Posterior cingulate gyrus (tissue), 11 donors: ENCODE measurements around the gene NPLOC4.
A peak's percentile ranks its signal among the peaks of the same experiment; 100 is the strongest.
"Not testable (repeated sequence)": the region's sequence is repeated elsewhere in the genome, so short reads cannot be mapped to it uniquely, and the experiment has no call there.

Experiments used
- DNase-seq, 10 donors: peaks; one replicate each; pipeline versions ENCODE4 v3.0.0 to v3.0.0-alpha.2; 2020 to 2021; ENCODE audit warnings: mixed read lengths in 3 of 10
- intact Hi-C: fragments of 100-400 bp; cut with DNase I; formaldehyde crosslinking; loops from one replicate; pipeline ENCODE4 v1.15.1; 2023

Gene NPLOC4

GRCh38 chr17:81539961-81540675 lies 96.8 kb downstream of the NPLOC4 start:
- intact Hi-C loops: no loop called here
- DNase-seq: no peak

- intact Hi-C loops: no loop called here
- DNase-seq: no peak
Measured at GRCh38 chr17:81539571-81539900, 97.4 kb downstream of the NPLOC4 start.

GRCh38 chr17:81538651-81539570 lies 98.0 kb downstream of the NPLOC4 start:
- intact Hi-C loops: no loop called here
- no peak for DNase-seq

GRCh38 chr17:81537856-81538555 lies 98.9 kb downstream of the NPLOC4 start:
- intact Hi-C loops: no loop called here
- DNase-seq: no peak

GRCh38 chr17:81537343-81537855 lies 99.5 kb downstream of the NPLOC4 start:
- DNase-seq: no peak
- intact Hi-C loops: no loop called here

- intact Hi-C loops: no loop called here
- DNase-seq: no peak
Measured at GRCh38 chr17:81536299-81537290, 100.3 kb downstream of the NPLOC4 start.

GRCh38 chr17:81535480-81536298 lies 101.2 kb downstream of the NPLOC4 start:
- no peak for DNase-seq
- intact Hi-C loops: no loop called here

GRCh38 chr17:81535007-81535328 lies 101.9 kb downstream of the NPLOC4 start:
- no peak for DNase-seq
- intact Hi-C loops: no loop called here

GRCh38 chr17:81534157-81535006 lies 102.5 kb downstream of the NPLOC4 start:
- DNase-seq: no peak
- intact Hi-C loops: no loop called here

GRCh38 chr17:81533339-81534141 lies 103.4 kb downstream of the NPLOC4 start:
- no peak for DNase-seq
- intact Hi-C loops: no loop called here

GRCh38 chr17:81532490-81533287 lies 104.2 kb downstream of the NPLOC4 start:
- no peak for DNase-seq
- intact Hi-C loops: no loop called here

GRCh38 chr17:81531998-81532404 lies 104.9 kb downstream of the NPLOC4 start:
- DNase-seq, intact Hi-C loops: not testable (repeated sequence)

GRCh38 chr17:81531013-81531412 lies 105.9 kb downstream of the NPLOC4 start:
- intact Hi-C loops, DNase-seq: not testable (repeated sequence)

GRCh38 chr17:81529437-81529803 lies 107.5 kb downstream of the NPLOC4 start:
- intact Hi-C loops: no loop called here
- DNase-seq: no peak

- peak in 1 of 10 donors; percentile 77 for DNase-seq
- intact Hi-C loops: no loop called here
Measured at GRCh38 chr17:81528651-81529436, 108.1 kb downstream of the NPLOC4 start.

GRCh38 chr17:81528384-81528650 lies 108.6 kb downstream of the NPLOC4 start:
- intact Hi-C loops: no loop called here
- DNase-seq: peak in 2 of 10 donors; percentile 66 to 79
